K562 (cell line): Measurements from ENCODE around the gene LNPEP. TPM values are rescaled to one million over a fixed set of nuclear protein-coding genes. Genes with fewer than 3 reads are reported as not detected.

Experiments
- BCLAF1 ChIP-seq, 2 experiments: fragments of 450-650 bp in 1 of 2; IDR thresholded peaks; 2 replicates each; pipeline ENCODE4 v1.6.1; 2011 to 2017; ENCODE audit warnings: low read depth in 2 of 2, antibody characterized with exemption in 1 of 2, borderline replicate concordance in 1 of 2, low read length in 1 of 2, mild to moderate bottlenecking in 1 of 2, mixed read lengths in 1 of 2; ENCODE audit not compliant: control insufficient read depth in 1 of 2
- CBX8 ChIP-seq: fragments of 200-600 bp; sonication (generic); IDR thresholded peaks from 2 replicates; pipeline ENCODE4 v1.6.1; 2012; ENCODE audit warnings: borderline replicate concordance, mixed run types, low read depth, mild to moderate bottlenecking, moderate library complexity, mixed read lengths, low read length, control low read depth, inconsistent platforms; ENCODE audit not compliant: poor library complexity, severe bottlenecking; ENCODE audit errors: extremely low read depth
- CCAR2 ChIP-seq: fragments of 200-400 bp; formaldehyde crosslinking; IDR thresholded peaks from 2 replicates; pipeline ENCODE4 v1.6.1; 2017; ENCODE audit warnings: mild to moderate bottlenecking, low read depth, low read length
- GATA2 ChIP-seq: sonication (generic); formaldehyde crosslinking; IDR thresholded peaks from 2 replicates; pipeline ENCODE4 v1.4.0; 2020; ENCODE audit warnings: mild to moderate bottlenecking, missing genetic modification reagents
- GATAD2A ChIP-seq: fragments of 450-650 bp; IDR thresholded peaks from 2 replicates; pipeline ENCODE4 v1.6.1; 2017
- KAT2B ChIP-seq: IDR thresholded peaks from one replicate; pipeline ENCODE4 v1.6.1; 2012; ENCODE audit warnings: low read depth, mild to moderate bottlenecking, control low read depth, inconsistent platforms, low read length, moderate library complexity
- L3MBTL2 ChIP-seq: fragments of 450-650 bp; IDR thresholded peaks from 2 replicates; pipeline ENCODE4 v1.6.1; 2016; ENCODE audit warnings: mild to moderate bottlenecking, moderate library complexity
- LARP7 ChIP-seq: fragments of 450-650 bp; IDR thresholded peaks from 2 replicates; pipeline ENCODE4 v1.6.1; 2016
- NKRF ChIP-seq: fragments of 450-650 bp; IDR thresholded peaks from 2 replicates; pipeline ENCODE4 v1.6.1; 2016; ENCODE audit warnings: borderline replicate concordance
- NR1H2 ChIP-seq: sonication (generic); formaldehyde crosslinking; IDR thresholded peaks from 2 replicates; pipeline ENCODE4 v1.4.0; 2020; ENCODE audit warnings: mild to moderate bottlenecking, missing genetic modification reagents
- NR2C1 ChIP-seq, 2 experiments: fragments of 450-650 bp; IDR thresholded peaks; 2 replicates each; pipeline ENCODE4 v1.6.1; 2017; ENCODE audit warnings: mild to moderate bottlenecking in 2 of 2, antibody characterized with exemption in 1 of 2, inconsistent platforms in 1 of 2, missing compliant biosample characterization in 1 of 2, missing genetic modification characterization in 1 of 2
- PHB ChIP-seq: fragments of 250-450 bp; sonication (Bioruptor Pico); IDR thresholded peaks from 2 replicates; pipeline ENCODE4 v1.5.0; 2021
- ZBTB33 ChIP-seq: sonication (generic); formaldehyde crosslinking; IDR thresholded peaks from 2 replicates; pipeline ENCODE4 v1.8.1; 2023; ENCODE audit warnings: mild to moderate bottlenecking, missing genetic modification reagents
- ZNF408 ChIP-seq: fragments of 250-450 bp; sonication (Bioruptor Pico); IDR thresholded peaks from 2 replicates; pipeline ENCODE4 v1.4.0; 2020; ENCODE audit warnings: low read depth, mild to moderate bottlenecking, moderate library complexity
- ZNF76 ChIP-seq: fragments of 250-450 bp; sonication (Bioruptor Pico); IDR thresholded peaks from 2 replicates; pipeline ENCODE4 v1.4.0; 2020; ENCODE audit warnings: mild to moderate bottlenecking, moderate library complexity, borderline replicate concordance
- polyA plus RNA-seq, 8 experiments: library from polyadenylated mRNA; depleted of rRNA in 4 of 8; stranded (reverse) in 5 of 8; unstranded in 3 of 8; fragments of >200 nt; fragmentation: Nextera tagmentation in 2 of 8; fragmentation: Illumina TruSeq in 1 of 8; extraction: Ambion mirVana in 2 of 8; extraction: Trizol in 1 of 8; gene quantifications; 2 replicates each; pipeline versions ENCODE4 v1.2.1 to v1.2.3, GENCODE V29; 2011 to 2014; ENCODE audit warnings: inconsistent platforms in 1 of 8, missing spikeins in 1 of 8
- total RNA-seq, 7 experiments: library from RNA; depleted of rRNA in 6 of 7; stranded (reverse); fragments of >200 nt in 6 of 7; fragmentation: Illumina TruSeq in 2 of 7; extraction: Trizol in 2 of 7; gene quantifications; 2 replicates each; pipeline versions ENCODE4 v1.2.1 to v1.2.3, GENCODE V29; 2011 to 2021; ENCODE audit warnings: low replicate concordance in 1 of 7
- TF ChIP-seq, protein P1 (sequence below): fragments of 450-650 bp; IDR thresholded peaks from one replicate; pipeline ENCODE4 v1.6.1; 2018; ENCODE audit warnings: mild to moderate bottlenecking, moderate library complexity; ENCODE audit not compliant: partially characterized antibody
- TF ChIP-seq, protein P2 (sequence below): sonication (generic); formaldehyde crosslinking; IDR thresholded peaks from 2 replicates; pipeline ENCODE4 v1.8.0; 2022; ENCODE audit warnings: missing genetic modification reagents, mild to moderate bottlenecking, borderline replicate concordance

The LNPEP gene
- total and polyA plus RNA-seq, 9 of the 15 experiments (the other 6 are each of a cell fraction or from before 2014, with no cell fraction given): 2.6 to 27.9 (median 11.2) TPM

GRCh38 chr5:97041239-97041638, 105.4 kb downstream of the LNPEP start (continued):
- TF ChIP-seq, protein P1, sequence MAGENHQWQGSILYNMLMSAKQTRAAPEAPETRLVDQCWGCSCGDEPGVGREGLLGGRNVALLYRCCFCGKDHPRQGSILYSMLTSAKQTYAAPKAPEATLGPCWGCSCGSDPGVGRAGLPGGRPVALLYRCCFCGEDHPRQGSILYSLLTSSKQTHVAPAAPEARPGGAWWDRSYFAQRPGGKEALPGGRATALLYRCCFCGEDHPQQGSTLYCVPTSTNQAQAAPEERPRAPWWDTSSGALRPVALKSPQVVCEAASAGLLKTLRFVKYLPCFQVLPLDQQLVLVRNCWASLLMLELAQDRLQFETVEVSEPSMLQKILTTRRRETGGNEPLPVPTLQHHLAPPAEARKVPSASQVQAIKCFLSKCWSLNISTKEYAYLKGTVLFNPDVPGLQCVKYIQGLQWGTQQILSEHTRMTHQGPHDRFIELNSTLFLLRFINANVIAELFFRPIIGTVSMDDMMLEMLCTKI: no peak
- TF ChIP-seq NR1H2: no peak
- no peak for TF ChIP-seq BCLAF1 (IDR thresholded peaks at IDR 0.05; ENCODE audit: borderline replicate concordance in 1 of 2, control insufficient read depth in 1 of 2, low read depth in 2 of 2, low read length in 1 of 2)
- TF ChIP-seq NR2C1 (IDR thresholded peaks at IDR 0.05): no peak
- peak; percentile 82 for TF ChIP-seq NR2C1 (tag; IDR thresholded peaks at IDR 0.05)
- peak; percentile 93 for TF ChIP-seq L3MBTL2
- TF ChIP-seq CBX8: no peak
- no peak for TF ChIP-seq ZNF408 (CRISPR knock-in tag)
- no peak for TF ChIP-seq GATA2 (CRISPR knock-in tag)
- no peak for TF ChIP-seq ZBTB33 (CRISPR knock-in tag)
- TF ChIP-seq PHB: no peak
- TF ChIP-seq GATAD2A: no peak
- TF ChIP-seq NKRF: no peak
- TF ChIP-seq CCAR2: no peak
- TF ChIP-seq, protein P2, sequence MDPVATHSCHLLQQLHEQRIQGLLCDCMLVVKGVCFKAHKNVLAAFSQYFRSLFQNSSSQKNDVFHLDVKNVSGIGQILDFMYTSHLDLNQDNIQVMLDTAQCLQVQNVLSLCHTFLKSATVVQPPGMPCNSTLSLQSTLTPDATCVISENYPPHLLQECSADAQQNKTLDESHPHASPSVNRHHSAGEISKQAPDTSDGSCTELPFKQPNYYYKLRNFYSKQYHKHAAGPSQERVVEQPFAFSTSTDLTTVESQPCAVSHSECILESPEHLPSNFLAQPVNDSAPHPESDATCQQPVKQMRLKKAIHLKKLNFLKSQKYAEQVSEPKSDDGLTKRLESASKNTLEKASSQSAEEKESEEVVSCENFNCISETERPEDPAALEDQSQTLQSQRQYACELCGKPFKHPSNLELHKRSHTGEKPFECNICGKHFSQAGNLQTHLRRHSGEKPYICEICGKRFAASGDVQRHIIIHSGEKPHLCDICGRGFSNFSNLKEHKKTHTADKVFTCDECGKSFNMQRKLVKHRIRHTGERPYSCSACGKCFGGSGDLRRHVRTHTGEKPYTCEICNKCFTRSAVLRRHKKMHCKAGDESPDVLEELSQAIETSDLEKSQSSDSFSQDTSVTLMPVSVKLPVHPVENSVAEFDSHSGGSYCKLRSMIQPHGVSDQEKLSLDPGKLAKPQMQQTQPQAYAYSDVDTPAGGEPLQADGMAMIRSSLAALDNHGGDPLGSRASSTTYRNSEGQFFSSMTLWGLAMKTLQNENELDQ (CRISPR knock-in tag): no peak
- no peak for TF ChIP-seq LARP7
- no peak for TF ChIP-seq KAT2B
- peak; percentile 78; the same call in 1 of the 2 replicates for TF ChIP-seq ZNF76 (CRISPR knock-in tag)
